Activated T-cell treated with anti-CD3 and anti-CD28 coated beads, Interleukin-2, amount 50 U/mL, for 4 hours (primary cell): ENCODE data around the gene CLSTN2. TPM values are rescaled to one million over a fixed set of nuclear protein-coding genes. Genes with fewer than 3 reads are reported as not detected.
"Not testable (repeated sequence)": the region's sequence is repeated elsewhere in the genome, so short reads cannot be mapped to it uniquely, and the experiment has no call there.

Experiments used
- ATAC-seq, 2 donors: fragments of 200-7000 bp; cut with Tn5 transposase; one replicate each; pipeline ENCODE4 v1.10.0; 2021
- DNase-seq: peaks from one replicate; pipeline ENCODE4 v3.0.0-alpha.2; 2020
- H3K27me3 Mint-ChIP-seq: one replicate; pipeline ENCODE4 v1.8.0; 2021; ENCODE audit warnings: low read depth, mixed read lengths
- H3K36me3 Mint-ChIP-seq: one replicate; pipeline ENCODE4 v1.8.0; 2022; ENCODE audit warnings: mixed read lengths; ENCODE audit not compliant: insufficient read depth
- H3K4me1 Mint-ChIP-seq: one replicate; pipeline ENCODE4 v1.8.0; 2021; ENCODE audit warnings: low read depth, mixed read lengths
- H3K4me3 Mint-ChIP-seq: one replicate; pipeline ENCODE4 v1.8.0; 2021; ENCODE audit warnings: mild to moderate bottlenecking, moderate library complexity, mixed read lengths
- H3K9me3 Mint-ChIP-seq: one replicate; pipeline ENCODE4 v1.8.0; 2021; ENCODE audit warnings: mixed read lengths
- total RNA-seq, 3 donors: library from RNA; stranded (reverse); gene quantifications; one replicate each; pipeline ENCODE4 v1.2.1, GENCODE V29; 2021

Gene CLSTN2
- total RNA-seq, 3 donors from 2014 or later: under 0.01 to 0.10 (median 0.03) TPM

- ATAC-seq (no peak), DNase-seq (no peak)
- Mint-ChIP-seq H3K4me1 (no peaks in the 10 kb centered on the region), H3K36me3 (no peaks in the 10 kb centered on the region), H3K4me3 (no peak overlapping the region), H3K9me3 (no peaks in the 10 kb centered on the region), H3K27me3 (peaks cover 5% of the 10 kb centered on the region)
Observed at GRCh38 chr3:140403079-140403478, 468.1 kb downstream of the CLSTN2 start.

- H3K27me3 Mint-ChIP-seq: peaks cover 5% of the 10 kb centered on the region
- ATAC-seq (no peak), DNase-seq (no peak)
- H3K4me1 Mint-ChIP-seq: no peaks in the 10 kb centered on the region
- no peaks in the 10 kb centered on the region for H3K9me3 Mint-ChIP-seq
- H3K4me3 Mint-ChIP-seq: no peak overlapping the region
- H3K36me3 Mint-ChIP-seq: no peaks in the 10 kb centered on the region
Observed at GRCh38 chr3:140403608-140404007, 468.6 kb downstream of the CLSTN2 start.

GRCh38 chr3:140406655-140407054 is 471.7 kb downstream of the CLSTN2 start:
- H3K4me1 Mint-ChIP-seq: no peaks in the 10 kb centered on the region
- H3K9me3 Mint-ChIP-seq: peaks cover 15% of the 10 kb centered on the region
- H3K36me3 Mint-ChIP-seq: no peaks in the 10 kb centered on the region
- peaks cover 5% of the 10 kb centered on the region for H3K27me3 Mint-ChIP-seq
- ATAC-seq (no peak), DNase-seq (no peak)
- no peak overlapping the region for H3K4me3 Mint-ChIP-seq

- ATAC-seq: no peak
- peaks cover 15% of the 10 kb centered on the region for H3K9me3 Mint-ChIP-seq
- no peak for DNase-seq
- peaks cover 5% of the 10 kb centered on the region for H3K27me3 Mint-ChIP-seq
- H3K4me3 Mint-ChIP-seq: no peak overlapping the region
- H3K4me1 Mint-ChIP-seq: no peaks in the 10 kb centered on the region
- H3K36me3 Mint-ChIP-seq: no peaks in the 10 kb centered on the region
Observed at GRCh38 chr3:140408252-140408651, 473.3 kb downstream of the CLSTN2 start.

- Mint-ChIP-seq H3K9me3 (peaks cover 5% of the 10 kb centered on the region), H3K36me3 (no peaks in the 10 kb centered on the region), H3K4me3 (no peak overlapping the region), H3K4me1 (no peaks in the 10 kb centered on the region), H3K27me3 (no peaks in the 10 kb centered on the region)
- no peak for ATAC-seq
- no peak for DNase-seq
Observed at GRCh38 chr3:140416666-140417065, 481.7 kb downstream of the CLSTN2 start.

GRCh38 chr3:140420621-140421357 is 485.8 kb downstream of the CLSTN2 start:
- ATAC-seq (no peak), DNase-seq (no peak)
- Mint-ChIP-seq H3K27me3 (no peaks in the 10 kb centered on the region), H3K4me3 (no peak overlapping the region), H3K4me1 (no peaks in the 10 kb centered on the region), H3K36me3 (no peaks in the 10 kb centered on the region), H3K9me3 (peaks cover 1% of the 10 kb centered on the region)

- Mint-ChIP-seq H3K36me3 (no peaks in the 10 kb centered on the region), H3K27me3 (no peaks in the 10 kb centered on the region), H3K4me3 (no peak overlapping the region), H3K9me3 (no peaks in the 10 kb centered on the region), H3K4me1 (no peaks in the 10 kb centered on the region)
- ATAC-seq (no peak), DNase-seq (no peak)
Observed at GRCh38 chr3:140421884-140422283, 486.9 kb downstream of the CLSTN2 start.

GRCh38 chr3:140423146-140423545 is 488.2 kb downstream of the CLSTN2 start:
- Mint-ChIP-seq H3K9me3 (no peaks in the 10 kb centered on the region), H3K27me3 (peaks cover 1% of the 10 kb centered on the region), H3K4me3 (no peak overlapping the region), H3K36me3 (no peaks in the 10 kb centered on the region), H3K4me1 (no peaks in the 10 kb centered on the region)
- DNase-seq (no peak), ATAC-seq (no peak)

GRCh38 chr3:140423574-140423973 is 488.6 kb downstream of the CLSTN2 start:
- not testable (repeated sequence) for H3K9me3 Mint-ChIP-seq, H3K27me3 Mint-ChIP-seq, H3K4me1 Mint-ChIP-seq, H3K36me3 Mint-ChIP-seq, H3K4me3 Mint-ChIP-seq, ATAC-seq, DNase-seq

GRCh38 chr3:140424211-140424610 is 489.2 kb downstream of the CLSTN2 start:
- Mint-ChIP-seq H3K9me3 (no peaks in the 10 kb centered on the region), H3K27me3 (peaks cover 1% of the 10 kb centered on the region), H3K4me3 (no peak overlapping the region), H3K4me1 (no peaks in the 10 kb centered on the region), H3K36me3 (no peaks in the 10 kb centered on the region)
- DNase-seq (no peak), ATAC-seq (no peak)

GRCh38 chr3:140424726-140425125 is 489.7 kb downstream of the CLSTN2 start:
- H3K4me3 Mint-ChIP-seq: no peak overlapping the region
- H3K27me3 Mint-ChIP-seq: peaks cover 1% of the 10 kb centered on the region
- no peaks in the 10 kb centered on the region for H3K36me3 Mint-ChIP-seq
- no peaks in the 10 kb centered on the region for H3K9me3 Mint-ChIP-seq
- ATAC-seq (no peak), DNase-seq (no peak)
- H3K4me1 Mint-ChIP-seq: no peaks in the 10 kb centered on the region

- ATAC-seq (no peak), DNase-seq (no peak)
- H3K4me1 Mint-ChIP-seq: no peaks in the 10 kb centered on the region
- H3K4me3 Mint-ChIP-seq: no peak overlapping the region
- H3K9me3 Mint-ChIP-seq: no peaks in the 10 kb centered on the region
- peaks cover 1% of the 10 kb centered on the region for H3K27me3 Mint-ChIP-seq
- H3K36me3 Mint-ChIP-seq: no peaks in the 10 kb centered on the region
Observed at GRCh38 chr3:140427786-140428185, 492.8 kb downstream of the CLSTN2 start.

GRCh38 chr3:140428380-140428779 is 493.4 kb downstream of the CLSTN2 start:
- H3K27me3 Mint-ChIP-seq: peaks cover 1% of the 10 kb centered on the region
- no peak for DNase-seq
- H3K4me1 Mint-ChIP-seq: no peaks in the 10 kb centered on the region
- no peak for ATAC-seq
- no peaks in the 10 kb centered on the region for H3K9me3 Mint-ChIP-seq
- no peaks in the 10 kb centered on the region for H3K36me3 Mint-ChIP-seq
- no peak overlapping the region for H3K4me3 Mint-ChIP-seq

- Mint-ChIP-seq H3K36me3 (no peaks in the 10 kb centered on the region), H3K4me3 (no peak overlapping the region), H3K9me3 (no peaks in the 10 kb centered on the region), H3K4me1 (no peaks in the 10 kb centered on the region), H3K27me3 (peaks cover 1% of the 10 kb centered on the region)
- DNase-seq (no peak), ATAC-seq (no peak)
Observed at GRCh38 chr3:140429791-140430190, 494.8 kb downstream of the CLSTN2 start.

GRCh38 chr3:140430494-140430893 is 495.5 kb downstream of the CLSTN2 start:
- no peak for ATAC-seq

More at GRCh38 chr3:140430494-140430893, 495.5 kb downstream of the CLSTN2 start:
- DNase-seq: no peak
- H3K9me3 Mint-ChIP-seq: no peaks in the 10 kb centered on the region
- no peaks in the 10 kb centered on the region for H3K4me1 Mint-ChIP-seq
- no peaks in the 10 kb centered on the region for H3K36me3 Mint-ChIP-seq
- H3K4me3 Mint-ChIP-seq: no peak overlapping the region
- peaks cover 1% of the 10 kb centered on the region for H3K27me3 Mint-ChIP-seq
